Right forelimb (tissue), 1 donor: ENCODE results near the gene PLCB2.

ENCODE experiments used
- DNase-seq: peaks from one replicate; pipeline ENCODE4 v3.0.0-alpha.2; 2018

The PLCB2 gene

DNA sequence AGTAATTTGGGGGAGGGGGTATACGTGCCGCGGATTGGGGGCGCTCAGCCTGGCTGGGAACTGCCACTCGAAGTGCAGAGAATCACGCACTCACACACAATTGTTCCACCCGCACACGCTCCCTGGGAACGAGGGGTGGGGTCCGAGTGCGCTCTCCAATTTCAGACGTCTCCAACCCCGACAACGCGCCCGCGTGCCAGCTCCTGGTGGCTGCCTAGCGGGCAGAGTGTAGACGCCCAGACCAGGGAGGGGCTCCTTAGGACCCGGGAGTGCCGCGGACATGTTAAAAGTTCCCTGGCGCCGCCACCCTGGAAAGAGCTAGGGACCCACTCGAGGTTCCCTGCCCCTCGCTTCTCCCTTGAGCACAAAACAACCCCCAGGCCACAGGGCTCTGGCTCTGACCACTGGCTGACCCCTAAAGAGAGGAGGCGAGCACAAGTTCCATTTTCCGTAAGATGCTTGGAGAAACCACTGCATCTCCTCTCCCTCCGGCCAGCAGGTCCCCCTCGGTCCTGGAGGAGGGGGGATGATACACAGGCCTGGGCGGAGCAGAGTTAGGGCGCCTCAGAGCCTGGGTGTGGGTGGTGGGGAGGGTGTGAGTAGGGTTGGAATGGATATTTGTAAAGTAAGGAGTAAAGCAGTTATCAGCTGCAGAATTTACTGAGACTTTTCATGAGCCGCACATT lies 24.0 kb downstream of the PLCB2 start:
- no peak for DNase-seq

DNA sequence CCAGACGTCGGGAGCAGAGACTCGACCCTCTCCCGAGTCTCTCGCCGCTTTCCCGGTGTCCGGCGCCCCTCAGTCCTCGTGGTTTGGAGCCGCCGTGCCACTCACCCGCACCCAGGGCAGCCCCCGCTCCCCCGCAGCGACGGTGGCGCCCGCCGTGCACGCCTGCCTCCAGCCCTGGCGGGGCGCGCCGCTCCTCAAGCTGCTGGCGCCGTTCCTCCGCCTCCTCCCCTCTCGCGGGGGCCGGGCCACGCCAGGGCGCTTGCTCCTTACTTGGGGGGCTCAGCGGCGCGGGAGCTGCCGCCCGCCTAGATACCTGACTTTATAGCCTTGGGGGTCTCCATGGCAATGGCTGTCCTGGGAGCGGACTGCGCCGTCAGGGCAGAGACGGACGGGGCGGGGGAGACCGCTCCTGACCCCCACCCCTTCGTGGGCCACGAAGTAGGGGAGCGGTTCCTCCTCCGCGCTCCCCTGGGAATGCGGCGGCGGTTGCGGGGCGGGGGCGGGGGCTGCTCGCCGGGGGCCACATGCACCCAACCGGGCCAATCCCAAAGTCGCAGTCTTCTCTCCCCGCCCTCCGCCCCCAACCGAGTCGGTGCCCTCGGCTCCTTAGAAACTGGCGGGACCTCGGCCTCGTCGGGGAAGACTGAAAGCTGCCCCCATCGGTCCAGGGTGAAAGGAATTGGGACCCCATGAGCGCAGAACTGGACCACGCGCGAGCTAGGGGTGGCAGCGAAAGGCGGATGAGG lies 24.7 kb downstream of the PLCB2 start, which contains the start of gene ANKRD63:
TSS of gene ANKRD63 (minus strand) at position 196 of the 746 bp plus-strand sequence. CDS start 478 bp downstream, outside the sequence.
- no peak for DNase-seq

DNA sequence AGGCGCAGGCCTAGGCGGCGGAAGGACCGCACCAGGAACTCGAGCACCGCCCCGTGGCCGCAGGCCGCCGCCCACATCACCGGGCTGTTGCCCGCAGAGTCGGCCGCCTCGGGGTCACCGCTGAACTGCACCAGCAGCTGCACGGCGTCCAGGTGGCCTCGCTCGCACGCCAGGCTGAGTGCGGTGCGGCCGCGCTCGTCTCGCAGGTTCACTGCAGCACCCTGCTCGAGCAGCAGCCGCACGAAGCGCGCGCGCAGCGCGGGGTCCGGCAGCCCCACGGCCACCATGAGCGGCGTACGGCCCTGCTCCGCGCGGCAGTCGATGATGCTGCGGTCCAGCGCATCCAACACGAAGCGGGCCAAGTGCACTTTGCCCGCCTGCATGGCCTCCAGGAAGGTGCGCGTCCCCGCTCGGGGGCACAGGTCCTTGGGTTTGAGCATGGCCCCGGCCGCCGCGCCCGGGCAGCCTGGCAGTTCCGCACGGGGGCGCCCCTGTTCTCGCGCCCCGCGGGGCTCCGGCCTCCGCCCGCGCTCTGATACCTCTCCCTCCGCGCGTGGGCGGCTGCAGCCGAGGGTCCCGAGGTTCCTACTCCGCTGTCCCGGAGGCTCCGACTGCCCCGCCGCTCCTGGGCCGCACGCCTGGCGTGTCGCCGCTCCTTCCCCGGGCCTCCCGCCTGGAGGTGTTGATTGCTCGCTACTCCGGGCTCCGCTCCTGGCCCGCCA lies 25.4 kb downstream of the PLCB2 start:
- no peak for DNase-seq

DNA sequence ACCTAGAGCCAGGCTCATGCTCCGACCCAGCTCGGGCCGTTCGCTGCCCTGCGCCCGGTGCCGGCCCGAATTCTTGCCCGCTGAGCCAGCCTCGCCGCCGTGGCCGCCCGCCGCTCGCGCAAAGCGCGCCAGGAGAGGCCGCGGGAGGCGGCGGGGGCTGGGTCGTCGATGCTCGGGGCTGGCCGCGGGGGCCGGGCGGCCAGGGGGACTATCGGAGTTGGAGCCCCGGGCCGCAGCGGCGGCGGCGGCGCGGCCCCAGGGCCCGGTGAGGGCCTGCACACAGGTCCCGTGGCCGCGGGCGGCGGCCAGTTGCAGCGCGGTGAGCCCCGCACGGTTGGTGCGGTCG lies 26.0 kb downstream of the PLCB2 start:
- DNase-seq, result no peak

DNA sequence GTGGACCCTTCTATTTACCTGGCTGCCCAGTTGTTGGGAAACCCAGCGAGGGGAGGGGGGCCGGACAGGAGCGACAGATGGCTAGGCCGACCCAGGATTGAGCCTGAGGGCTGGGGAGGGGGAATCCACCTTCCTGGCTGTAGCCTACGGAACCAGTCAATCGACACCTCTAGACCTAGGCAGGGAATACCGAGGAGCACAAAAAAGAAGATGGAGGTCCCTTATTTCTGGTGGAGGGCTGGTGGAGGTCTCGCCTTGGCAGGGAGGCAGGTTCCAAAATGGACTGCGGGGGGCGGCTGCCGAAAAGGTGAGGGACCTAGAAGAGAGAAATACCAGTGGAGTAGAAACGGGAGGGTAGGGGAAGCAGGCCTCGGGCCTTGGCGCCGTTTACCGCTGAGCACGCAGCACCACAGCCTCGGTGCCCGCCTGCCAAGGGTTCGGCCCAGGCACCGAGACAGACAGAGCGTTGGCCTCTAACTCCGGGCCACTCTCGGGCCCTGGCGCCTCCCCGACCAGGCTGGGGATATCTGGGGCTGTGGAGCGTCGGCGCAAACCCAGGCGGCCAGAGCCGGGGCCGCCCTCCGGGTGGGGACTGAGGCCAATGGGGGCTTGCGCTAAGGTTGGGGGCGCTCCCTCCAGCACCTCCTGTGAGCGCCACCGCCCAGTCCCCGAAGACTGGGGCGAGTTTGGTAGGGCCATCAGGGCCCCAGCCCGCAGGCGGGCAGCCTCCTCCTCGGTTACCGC lies 26.5 kb downstream of the PLCB2 start:
- DNase-seq, result no peak

DNA sequence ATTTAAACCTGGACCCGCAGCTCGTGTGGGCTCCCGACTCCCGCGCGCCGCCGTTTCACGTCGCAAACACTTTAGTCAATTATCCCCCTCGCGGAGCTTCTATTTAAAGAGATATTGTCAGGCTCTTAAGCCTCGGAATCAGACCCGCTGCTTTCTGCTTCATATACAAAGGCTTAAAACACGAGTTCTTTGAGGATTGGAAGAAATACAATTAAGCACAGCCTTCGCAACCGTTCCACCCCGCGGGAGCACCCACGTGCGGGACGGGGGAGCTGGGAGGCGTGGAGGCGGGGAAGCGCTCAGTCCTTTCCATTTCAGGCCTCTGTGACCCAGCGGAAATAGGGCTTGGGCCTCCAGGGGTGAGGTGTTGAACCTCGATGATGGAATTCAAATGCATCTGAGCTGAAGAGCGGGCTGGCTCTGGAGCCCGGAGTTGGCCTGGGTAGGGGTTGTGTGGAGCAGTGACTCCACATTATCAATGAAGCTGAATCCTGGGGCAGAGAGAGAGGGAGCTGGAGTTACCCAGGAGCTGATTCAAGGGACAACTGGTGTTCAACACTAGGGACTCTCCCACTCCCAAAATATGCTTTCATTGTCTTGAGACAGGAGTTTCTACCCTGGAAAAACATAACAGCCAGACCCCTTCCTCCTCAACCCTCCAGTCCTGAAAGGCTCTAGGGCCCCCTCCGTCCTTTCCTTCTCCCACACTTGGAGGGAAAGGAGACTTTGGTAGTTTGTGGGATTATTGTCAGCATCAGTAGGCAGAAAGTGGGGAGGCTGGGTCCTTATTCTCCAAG lies 27.3 kb downstream of the PLCB2 start:
- DNase-seq, result no peak

DNA sequence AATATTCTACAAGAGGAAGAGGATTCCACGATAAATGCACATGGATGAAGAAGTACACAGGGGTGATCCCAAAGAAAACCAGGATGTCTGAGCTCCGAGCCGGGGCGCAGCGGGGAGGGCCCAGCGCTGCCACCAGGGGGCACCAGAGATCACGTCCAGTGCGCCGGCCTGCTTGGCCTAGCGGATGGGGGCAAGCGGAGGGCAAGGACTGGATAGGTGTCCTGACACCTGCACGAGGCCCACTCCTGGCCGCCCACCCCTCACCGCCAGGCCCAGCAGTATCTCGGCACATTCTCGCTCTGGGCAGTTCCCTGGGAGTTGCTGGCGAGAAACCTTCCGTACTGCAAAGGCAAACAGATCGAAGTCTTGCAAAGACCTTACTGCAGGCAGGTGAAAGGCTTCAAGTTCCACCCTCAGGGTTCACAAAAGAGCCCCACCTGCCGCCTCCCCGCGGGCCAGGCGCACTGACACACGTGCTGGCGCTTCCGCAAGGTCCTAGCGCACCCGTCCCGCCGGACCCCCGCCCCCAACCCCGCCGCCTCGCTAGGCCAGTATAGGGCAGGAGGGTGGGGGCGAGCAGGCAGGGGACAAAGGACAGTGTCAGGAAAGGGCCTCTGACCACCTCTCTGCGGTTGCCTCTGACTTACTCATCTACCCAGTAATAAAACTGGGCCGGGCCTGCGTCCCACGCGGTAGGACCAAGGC lies 28.1 kb downstream of the PLCB2 start:
- DNase-seq, result peak; percentile 89

DNA sequence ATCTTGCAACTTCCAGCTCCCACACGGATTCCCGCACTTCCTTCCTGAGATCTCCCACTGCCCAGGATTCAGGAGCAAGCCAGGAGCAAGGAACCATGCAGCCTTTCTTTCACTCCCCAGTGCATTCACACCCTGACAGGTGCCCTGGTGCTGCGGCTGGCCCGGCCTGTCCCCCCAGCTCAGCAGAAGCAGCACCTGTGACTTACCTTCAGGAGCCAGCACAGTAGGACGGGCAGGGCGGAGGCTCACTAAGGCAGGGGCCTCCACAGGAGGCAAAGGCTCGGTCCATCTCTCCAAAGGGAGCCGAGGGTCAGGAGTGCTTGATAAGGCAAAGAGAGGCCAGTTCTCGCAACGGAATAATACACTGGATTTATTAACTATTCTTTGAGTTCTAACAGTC lies 29.7 kb downstream of the PLCB2 start:
- DNase-seq, result no peak

DNA sequence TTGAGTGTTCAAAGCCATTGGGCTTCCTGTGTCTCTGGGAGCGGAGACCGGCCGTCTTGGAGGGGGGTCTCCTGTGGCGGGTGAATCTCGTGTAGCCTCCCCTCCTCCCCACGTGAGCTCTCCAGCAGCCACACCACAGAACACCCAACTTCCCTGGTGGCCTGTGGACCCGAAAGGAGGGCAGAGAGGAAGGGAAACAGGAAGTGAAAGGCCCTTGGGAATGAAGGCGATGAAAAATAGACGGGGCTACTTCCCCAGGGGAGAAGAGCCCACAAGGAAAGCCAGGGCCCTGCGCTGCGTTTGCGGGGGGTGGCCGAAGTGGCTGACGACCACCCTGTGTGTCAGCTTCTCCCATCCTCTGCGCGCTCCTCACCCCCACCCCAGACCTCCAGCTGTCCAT lies 30.3 kb downstream of the PLCB2 start:
- no peak for DNase-seq

DNA sequence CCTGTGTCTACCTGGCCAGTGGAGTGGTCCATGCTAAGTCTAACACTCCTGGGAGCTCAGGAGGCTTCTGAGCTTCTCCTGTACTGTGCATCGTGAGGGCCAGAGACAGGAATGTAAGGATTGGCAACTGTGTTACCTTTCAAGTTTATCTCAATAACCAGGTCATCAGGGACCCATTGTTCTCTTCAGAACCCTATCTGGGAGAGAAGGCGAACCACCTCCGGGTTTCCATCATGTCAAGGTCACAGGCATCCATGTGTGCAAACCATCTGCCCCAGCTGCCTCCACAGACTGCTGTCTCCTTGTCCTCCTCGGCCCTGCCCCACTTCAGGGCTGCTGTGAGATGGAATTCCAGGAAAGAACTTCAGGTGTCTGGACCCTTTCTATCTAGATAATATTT lies 30.8 kb downstream of the PLCB2 start:
- no peak for DNase-seq

DNA sequence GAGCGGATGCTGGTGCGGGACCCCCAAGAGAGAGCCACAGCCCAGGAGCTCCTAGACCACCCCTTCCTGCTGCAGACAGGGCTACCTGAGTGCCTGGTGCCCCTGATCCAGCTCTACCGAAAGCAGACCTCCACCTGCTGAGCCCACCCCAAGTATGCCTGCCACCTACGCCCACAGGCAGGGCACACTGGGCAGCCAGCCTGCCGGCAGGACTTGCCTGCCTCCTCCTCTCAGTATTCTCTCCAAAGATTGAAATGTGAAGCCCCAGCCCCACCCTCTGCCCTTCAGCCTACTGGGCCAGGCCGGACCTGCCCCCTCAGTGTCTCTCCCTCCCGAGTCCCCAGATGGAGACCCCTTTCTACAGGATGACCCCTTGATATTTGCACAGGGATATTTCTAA lies 31.8 kb downstream of the PLCB2 start:
- no peak for DNase-seq

DNA sequence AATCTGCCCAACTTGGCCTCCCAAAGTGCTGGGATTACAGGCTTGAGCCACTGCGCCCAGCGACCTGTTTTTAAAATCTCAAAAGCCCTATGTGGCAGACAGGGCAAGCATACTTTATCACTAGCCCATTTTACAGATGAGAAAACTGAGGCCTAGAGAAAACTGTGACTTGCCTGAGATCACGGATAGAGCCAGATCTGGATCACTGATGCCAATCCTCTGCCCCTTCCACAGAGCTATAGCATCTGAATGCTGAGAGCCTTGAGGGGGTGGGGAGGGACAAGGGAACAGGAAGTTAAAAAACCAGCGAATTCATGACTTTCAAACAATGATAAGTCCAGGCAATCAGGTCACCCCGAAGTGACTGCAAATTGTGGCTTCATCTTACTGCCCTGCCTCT lies 32.2 kb downstream of the PLCB2 start:
- DNase-seq, result no peak

DNA sequence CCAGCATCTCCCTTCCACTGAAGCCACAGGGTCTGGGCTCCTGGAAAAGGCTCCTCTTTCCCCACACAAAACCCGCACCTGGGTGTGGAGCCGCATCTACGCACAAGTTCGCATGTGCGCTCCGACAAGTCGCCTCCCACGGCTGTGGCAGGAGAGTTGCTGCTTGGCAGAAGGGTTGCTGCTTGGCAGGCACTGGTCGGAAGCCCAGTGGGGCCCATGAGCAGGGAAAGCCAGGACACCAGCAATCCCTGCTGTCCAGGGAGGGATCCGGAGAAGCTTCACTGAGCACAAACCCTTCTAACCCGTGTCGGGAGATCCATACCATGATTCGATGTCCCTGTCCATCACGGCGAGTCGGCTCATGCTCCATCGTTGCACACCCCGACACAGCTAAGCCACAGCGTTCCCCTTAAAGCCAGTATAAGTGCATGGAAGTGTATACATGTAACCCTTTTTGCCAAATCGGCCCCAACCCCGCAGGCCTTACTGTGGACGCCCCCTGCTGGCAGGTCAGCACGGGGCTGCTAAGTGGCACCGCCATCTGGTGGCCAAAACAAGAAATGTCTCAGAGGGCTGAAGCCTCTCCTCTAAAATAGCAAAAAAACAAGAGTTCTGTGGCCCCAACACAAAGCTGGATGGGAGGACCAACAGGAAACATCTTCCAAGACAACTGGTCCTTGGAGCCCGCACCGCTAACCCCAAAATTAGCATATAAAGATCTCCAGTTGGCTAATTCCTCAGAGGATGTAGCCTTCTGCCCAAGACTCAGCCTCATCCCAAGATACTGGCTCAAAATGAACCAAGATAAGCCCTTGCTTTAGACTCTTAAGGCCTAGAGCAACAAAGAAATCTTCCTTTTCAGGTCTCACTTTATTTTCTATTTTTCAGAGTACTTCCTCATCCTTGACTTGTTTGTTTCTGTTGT lies 33.1 kb downstream of the PLCB2 start:
- peak; percentile 88 for DNase-seq

DNA sequence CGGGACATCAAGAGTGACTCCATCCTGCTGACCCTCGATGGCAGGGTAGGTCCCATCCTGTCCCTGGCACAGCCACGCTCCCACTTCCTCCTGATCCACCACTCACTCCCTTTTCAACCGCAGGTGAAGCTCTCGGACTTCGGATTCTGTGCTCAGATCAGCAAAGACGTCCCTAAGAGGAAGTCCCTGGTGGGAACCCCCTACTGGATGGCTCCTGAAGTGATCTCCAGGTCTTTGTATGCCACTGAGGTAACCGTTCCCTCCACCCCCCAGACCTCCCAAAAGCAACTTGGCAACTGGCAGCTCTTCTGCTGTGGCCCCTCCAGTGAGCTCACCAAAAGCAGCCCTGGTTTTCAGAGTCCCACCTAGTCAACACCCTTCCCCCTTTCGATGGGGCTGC lies 34.3 kb downstream of the PLCB2 start:
- DNase-seq, result no peak

DNA sequence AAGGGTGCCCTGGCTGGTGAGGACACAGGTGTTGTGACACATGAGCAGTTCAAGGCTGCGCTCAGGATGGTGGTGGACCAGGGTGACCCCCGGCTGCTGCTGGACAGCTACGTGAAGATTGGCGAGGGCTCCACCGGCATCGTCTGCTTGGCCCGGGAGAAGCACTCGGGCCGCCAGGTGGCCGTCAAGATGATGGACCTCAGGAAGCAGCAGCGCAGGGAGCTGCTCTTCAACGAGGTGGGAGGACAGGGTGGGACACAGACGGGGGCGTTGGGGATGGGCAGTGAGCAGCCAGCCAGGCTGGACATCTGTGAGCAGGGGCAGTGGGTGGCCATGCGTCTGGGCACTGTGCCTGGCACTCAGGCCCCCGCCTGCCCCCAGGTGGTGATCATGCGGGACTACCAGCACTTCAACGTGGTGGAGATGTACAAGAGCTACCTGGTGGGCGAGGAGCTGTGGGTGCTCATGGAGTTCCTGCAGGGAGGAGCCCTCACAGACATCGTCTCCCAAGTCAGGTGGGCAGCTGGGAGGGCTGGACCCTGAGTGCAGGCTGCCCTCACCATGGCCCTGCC lies 35.2 kb downstream of the PLCB2 start:
- DNase-seq, result no peak

DNA sequence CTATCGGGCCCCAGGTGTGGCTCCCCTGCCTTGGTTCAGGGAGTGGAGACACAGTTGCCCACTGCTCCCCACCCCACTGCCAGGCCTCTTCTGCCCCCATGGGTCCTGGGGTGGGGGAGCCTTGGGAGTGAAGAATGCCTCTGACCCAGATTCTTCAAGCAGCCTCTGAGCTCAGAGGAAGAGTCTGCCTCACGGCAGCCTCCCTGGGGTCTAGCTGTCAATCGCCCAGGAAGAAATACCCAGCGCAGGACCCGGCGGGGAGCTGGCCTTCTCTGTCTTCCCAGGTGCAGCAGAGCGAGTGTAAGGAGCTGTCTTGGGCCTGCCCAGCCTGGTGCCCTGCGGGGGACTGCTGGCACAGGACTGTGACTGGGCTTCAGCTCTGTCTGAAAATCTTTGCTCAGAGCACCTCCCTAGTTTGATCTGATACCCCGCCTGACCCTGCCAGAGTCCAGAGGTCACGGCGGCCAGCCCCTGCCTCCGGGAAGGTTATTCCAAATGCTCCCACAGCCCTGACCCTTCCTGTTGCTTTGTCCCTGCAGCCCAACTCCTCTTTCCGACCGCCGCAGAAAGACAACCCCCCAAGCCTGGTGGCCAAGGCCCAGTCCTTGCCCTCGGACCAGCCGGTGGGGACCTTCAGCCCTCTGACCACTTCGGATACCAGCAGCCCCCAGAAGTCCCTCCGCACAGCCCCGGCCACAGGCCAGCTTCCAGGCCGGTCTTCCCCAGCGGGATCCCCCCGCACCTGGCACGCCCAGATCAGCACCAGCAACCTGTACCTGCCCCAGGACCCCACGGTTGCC lies 35.9 kb downstream of the PLCB2 start:
- DNase-seq, result no peak

DNA sequence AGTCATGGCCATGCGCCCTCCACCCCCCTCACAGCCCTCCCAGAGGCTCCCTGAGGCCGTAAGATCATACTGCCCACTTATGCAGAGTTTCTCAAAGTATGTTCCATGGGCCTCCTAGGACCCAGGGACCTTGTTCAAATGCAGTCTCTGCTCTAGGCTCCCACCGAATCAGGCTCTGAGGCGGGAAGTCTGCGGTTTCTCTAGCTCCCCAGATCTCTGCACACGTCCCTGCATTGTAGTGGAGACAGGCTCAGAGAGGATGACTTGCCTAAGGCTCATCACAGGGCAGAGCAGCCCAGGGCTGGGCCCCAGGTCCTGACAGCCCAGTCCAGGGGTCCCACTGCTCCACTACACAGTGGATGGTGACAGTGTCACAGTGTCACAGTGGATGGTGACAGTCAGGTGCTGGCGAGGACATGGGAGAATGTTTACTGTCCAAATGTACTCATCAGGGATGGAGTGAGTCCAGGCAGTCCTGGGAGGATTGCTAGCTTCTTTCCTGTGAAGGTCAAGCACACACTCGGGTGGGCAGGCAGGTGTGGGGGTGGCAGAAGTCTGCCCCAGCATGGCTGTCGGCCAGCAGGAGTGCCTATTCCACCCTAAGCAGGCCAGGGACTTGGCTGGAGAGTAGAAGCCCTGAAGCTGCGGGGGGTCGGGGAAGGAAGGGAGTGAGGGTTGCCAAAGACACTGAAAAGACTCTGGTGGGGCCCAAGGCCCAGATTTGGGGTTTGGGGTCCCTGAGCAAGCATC lies 37.3 kb downstream of the PLCB2 start:
- no peak for DNase-seq

DNA sequence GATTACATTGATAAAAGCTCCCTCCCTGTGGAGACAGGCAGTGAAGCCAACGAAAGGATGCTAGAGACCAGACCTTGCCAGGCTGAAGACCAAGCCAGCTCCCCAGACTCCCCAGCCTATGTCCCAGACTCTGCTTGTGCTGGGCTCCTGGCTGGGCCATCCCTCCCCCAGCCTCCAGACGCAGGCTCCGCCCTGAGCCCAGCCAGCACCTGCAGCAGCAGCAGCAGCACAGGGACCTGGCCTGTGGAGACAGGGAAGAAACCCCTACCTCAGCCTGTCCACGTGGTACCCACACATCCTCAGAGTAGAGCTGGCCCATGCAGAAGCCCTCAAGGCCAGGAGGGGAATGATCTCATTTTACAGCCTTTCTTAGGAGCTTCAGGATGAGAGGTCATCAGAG lies 38.1 kb downstream of the PLCB2 start:
- no peak for DNase-seq

DNA sequence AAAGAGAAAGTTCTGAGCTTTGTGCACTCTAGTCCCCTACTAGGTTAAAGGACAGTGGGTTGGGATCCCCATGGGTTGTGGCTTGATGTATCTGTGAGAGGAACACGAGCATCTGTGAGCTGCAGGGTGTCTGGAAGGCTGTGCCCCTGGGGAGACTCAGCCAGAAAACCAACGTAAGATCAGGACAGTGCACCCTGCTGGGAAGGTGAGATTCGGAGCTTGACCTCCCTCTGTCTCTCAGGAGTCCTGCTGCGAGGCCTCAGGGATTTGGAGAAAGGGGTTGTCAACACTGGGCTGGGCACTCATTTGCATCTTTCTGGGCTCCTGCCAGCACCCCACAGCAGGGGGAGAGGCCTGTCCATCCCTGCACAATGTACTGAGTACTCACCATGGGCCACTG lies 40.1 kb downstream of the PLCB2 start:
- no peak for DNase-seq
